ENCODE measurements around the gene PARP8.

Gene PARP8

GRCh38 chr5:50702615-50703366, 36.4 kb downstream of the PARP8 start:
- no peaks in the 10 kb centered on the region for H3K27me3 ChIP-seq
- peak overlapping the region; percentile 78 for H3K27ac ChIP-seq
- H3K4me1 ChIP-seq (ENCODE audit: control insufficient read depth in 1 of 2, insufficient read depth in 1 of 2, low read depth in 1 of 2, low read length in 1 of 2), result peaks cover 11 to 25% of the 10 kb centered on the region in 2 experiments
- peak overlapping the region in 1 of 2 experiments; percentile 5 for H3K4me3 ChIP-seq (ENCODE audit: low read depth in 1 of 2, low read length in 1 of 2)
- peaks cover 6% of the 10 kb centered on the region for H3K36me3 ChIP-seq
- H3K9me3 ChIP-seq, result no peaks in the 10 kb centered on the region
- no peak for TF ChIP-seq CTCF (IDR thresholded peaks at IDR 0.05)

DNA sequence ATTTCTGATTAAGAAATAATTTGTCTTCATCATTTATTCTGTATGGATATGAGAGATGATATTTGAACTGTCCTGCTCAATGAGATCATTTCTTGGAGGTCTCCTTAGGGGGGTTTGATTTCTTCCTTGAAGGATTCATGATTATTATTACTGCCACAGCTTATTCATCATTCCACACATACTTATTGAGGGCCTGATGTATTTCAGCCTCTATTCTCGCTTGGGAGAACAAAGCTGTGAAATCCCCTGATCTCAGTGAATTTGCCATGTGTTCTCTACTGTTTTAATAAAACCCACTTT, 36.9 kb downstream of the PARP8 start:
- H3K9me3 ChIP-seq, result no peaks in the 10 kb centered on the region
- no peak overlapping the region for H3K27ac ChIP-seq
- TF ChIP-seq CTCF (IDR thresholded peaks at IDR 0.05), result no peak
- no peaks in the 10 kb centered on the region for H3K27me3 ChIP-seq
- H3K36me3 ChIP-seq, result peaks cover 6% of the 10 kb centered on the region
- peaks cover 16 to 31% of the 10 kb centered on the region in 2 experiments for H3K4me1 ChIP-seq (ENCODE audit: control insufficient read depth in 1 of 2, insufficient read depth in 1 of 2, low read depth in 1 of 2, low read length in 1 of 2)
- H3K4me3 ChIP-seq (ENCODE audit: low read depth in 1 of 2, low read length in 1 of 2), result no peak overlapping the region

GRCh38 chr5:50704730-50705129, 38.3 kb downstream of the PARP8 start:
- no peaks in the 10 kb centered on the region for H3K9me3 ChIP-seq

DNA sequence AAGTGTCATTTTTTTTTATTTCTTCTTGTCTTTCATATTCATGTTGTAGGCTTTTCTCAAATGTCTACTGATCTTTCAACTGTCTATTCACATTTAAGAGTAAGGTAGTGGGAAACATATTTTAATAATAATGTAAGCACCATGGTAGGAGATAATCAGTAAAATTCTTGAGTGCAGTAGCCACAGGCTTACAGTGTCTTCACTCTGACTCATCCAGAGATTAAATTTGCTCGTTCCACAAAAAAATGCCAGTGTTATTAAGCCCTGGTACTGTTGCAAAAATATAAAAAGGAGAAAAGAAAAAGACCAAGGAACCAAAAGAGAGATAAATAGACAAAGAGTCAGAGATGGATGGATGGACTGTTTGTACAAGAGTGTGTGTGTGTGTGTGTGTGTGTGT, 43.0 kb downstream of the PARP8 start:
- H3K4me3 ChIP-seq (ENCODE audit: low read depth in 1 of 2, low read length in 1 of 2), result no peak overlapping the region
- no peak overlapping the region for H3K27ac ChIP-seq
- H3K27me3 ChIP-seq, result no peaks in the 10 kb centered on the region
- H3K9me3 ChIP-seq, result no peaks in the 10 kb centered on the region
- peaks cover 2% of the 10 kb centered on the region for H3K36me3 ChIP-seq
- H3K4me1 ChIP-seq (ENCODE audit: control insufficient read depth in 1 of 2, insufficient read depth in 1 of 2, low read depth in 1 of 2, low read length in 1 of 2), result peaks cover 30 to 49% of the 10 kb centered on the region in 2 experiments
- TF ChIP-seq CTCF (IDR thresholded peaks at IDR 0.05), result no peak

More at GRCh38 chr5:50704730-50705129, 38.3 kb downstream of the PARP8 start:
- no peak for TF ChIP-seq CTCF (IDR thresholded peaks at IDR 0.05)
- H3K4me3 ChIP-seq (ENCODE audit: low read depth in 1 of 2, low read length in 1 of 2), result no peak overlapping the region
- H3K27me3 ChIP-seq, result no peaks in the 10 kb centered on the region
- H3K36me3 ChIP-seq, result peaks cover 6% of the 10 kb centered on the region
- H3K4me1 ChIP-seq (ENCODE audit: control insufficient read depth in 1 of 2, insufficient read depth in 1 of 2, low read depth in 1 of 2, low read length in 1 of 2), result peaks cover 19 to 32% of the 10 kb centered on the region in 2 experiments
- H3K27ac ChIP-seq, result peak overlapping the region; percentile 4

- Histone ChIP-seq H3K4me3 (ENCODE audit: low read depth in 1 of 2, low read length in 1 of 2) (no peak overlapping the region), H3K4me1 (ENCODE audit: control insufficient read depth in 1 of 2, insufficient read depth in 1 of 2, low read depth in 1 of 2, low read length in 1 of 2) (peaks cover 30 to 45% of the 10 kb centered on the region in 2 experiments), H3K27ac (peak overlapping the region; percentile 61), H3K9me3 (no peaks in the 10 kb centered on the region), H3K27me3 (no peaks in the 10 kb centered on the region), H3K36me3 (no peaks in the 10 kb centered on the region)
- TF ChIP-seq CTCF (IDR thresholded peaks at IDR 0.05), result no peak
These were observed 44.4 kb downstream of the PARP8 start for GRCh38 chr5:50710838-50711237.

Measured in neutrophil (primary cell).